ENCODE results near the gene CDH13. TPM values are rescaled to one million over a fixed set of nuclear protein-coding genes. Genes with fewer than 3 reads are reported as not detected.

CDH13 gene
- total RNA-seq, 1 donor from 2014 or later: 45.1 TPM

DNA sequence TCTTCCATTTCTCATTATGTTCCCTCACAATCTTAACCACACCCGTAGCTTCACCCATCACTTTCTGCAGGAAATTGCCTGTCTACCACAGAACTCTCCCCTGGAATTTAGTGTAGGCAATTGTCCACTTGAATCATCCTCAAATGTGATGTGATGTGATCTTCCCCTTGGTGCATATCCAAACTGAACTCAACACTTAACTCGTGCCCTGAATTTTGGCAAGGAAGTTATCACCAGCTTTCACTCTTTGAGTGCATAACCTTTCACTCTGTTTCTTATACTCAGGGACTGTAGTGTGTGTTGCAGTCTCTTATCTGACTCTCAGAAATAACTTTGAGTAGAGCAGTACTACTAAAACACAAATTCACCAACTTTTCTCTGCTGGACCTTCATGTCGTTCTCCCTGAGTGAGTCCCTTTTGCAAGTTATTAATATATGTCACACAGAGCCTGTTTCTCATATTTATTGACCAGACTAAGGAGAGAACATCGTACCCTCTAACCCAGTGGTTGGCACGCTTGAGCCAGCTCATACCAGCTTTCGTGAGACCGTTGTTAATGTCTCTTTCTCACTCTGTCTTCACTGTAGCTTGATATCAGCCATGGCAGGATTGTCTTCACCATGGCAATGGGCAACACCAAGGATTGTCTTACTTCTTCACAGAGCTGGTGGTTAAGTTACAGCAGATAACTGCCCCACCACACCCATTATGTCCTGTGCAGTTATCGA is 622.1 kb downstream of the CDH13 start:
- Mint-ChIP-seq H3K4me3 (ENCODE audit: unreplicated experiment) (no peak overlapping the region), H3K9me3 (ENCODE audit: low read depth) (no peaks in the 10 kb centered on the region), H3K36me3 (ENCODE audit: low read depth) (peaks cover 2% of the 10 kb centered on the region), H3K4me1 (ENCODE audit: low read depth) (peaks cover 5% of the 10 kb centered on the region), H3K27ac (ENCODE audit: unreplicated experiment) (no peak overlapping the region), H3K27me3 (ENCODE audit: low read depth) (peaks cover 10% of the 10 kb centered on the region)
- DNase-seq (ENCODE audit: low spot score): no peak
- TF ChIP-seq, protein P1, sequence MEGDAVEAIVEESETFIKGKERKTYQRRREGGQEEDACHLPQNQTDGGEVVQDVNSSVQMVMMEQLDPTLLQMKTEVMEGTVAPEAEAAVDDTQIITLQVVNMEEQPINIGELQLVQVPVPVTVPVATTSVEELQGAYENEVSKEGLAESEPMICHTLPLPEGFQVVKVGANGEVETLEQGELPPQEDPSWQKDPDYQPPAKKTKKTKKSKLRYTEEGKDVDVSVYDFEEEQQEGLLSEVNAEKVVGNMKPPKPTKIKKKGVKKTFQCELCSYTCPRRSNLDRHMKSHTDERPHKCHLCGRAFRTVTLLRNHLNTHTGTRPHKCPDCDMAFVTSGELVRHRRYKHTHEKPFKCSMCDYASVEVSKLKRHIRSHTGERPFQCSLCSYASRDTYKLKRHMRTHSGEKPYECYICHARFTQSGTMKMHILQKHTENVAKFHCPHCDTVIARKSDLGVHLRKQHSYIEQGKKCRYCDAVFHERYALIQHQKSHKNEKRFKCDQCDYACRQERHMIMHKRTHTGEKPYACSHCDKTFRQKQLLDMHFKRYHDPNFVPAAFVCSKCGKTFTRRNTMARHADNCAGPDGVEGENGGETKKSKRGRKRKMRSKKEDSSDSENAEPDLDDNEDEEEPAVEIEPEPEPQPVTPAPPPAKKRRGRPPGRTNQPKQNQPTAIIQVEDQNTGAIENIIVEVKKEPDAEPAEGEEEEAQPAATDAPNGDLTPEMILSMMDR (IDR thresholded peaks at IDR 0.05): no peak

DNA sequence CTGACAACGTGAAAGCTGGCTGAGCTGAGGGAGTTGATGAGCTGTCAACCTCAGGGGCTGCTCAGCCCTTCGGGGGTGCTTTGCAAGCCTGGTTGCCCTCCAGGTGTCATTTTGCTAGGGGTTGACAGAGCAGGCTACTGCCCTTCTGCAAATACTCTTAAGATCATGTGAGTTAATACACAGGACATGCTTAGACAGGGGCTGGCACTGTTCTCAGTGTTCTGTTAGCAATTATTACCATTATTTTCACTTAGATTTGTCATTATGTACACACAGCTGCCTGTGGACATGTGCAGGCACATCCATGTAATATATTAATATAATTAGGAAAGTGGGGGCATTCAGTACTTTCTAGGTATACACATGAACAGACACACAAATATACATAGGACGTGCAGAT is 626.8 kb downstream of the CDH13 start:
- H3K4me1 Mint-ChIP-seq (ENCODE audit: low read depth): no peaks in the 10 kb centered on the region
- peaks cover 2% of the 10 kb centered on the region for H3K27me3 Mint-ChIP-seq (ENCODE audit: low read depth)
- DNase-seq (ENCODE audit: low spot score): no peak
- no peaks in the 10 kb centered on the region for H3K9me3 Mint-ChIP-seq (ENCODE audit: low read depth)
- no peak overlapping the region for H3K27ac Mint-ChIP-seq (ENCODE audit: unreplicated experiment)
- no peaks in the 10 kb centered on the region for H3K36me3 Mint-ChIP-seq (ENCODE audit: low read depth)
- TF ChIP-seq, protein P1 (IDR thresholded peaks at IDR 0.05): no peak
- no peak overlapping the region for H3K4me3 Mint-ChIP-seq (ENCODE audit: unreplicated experiment)

DNA sequence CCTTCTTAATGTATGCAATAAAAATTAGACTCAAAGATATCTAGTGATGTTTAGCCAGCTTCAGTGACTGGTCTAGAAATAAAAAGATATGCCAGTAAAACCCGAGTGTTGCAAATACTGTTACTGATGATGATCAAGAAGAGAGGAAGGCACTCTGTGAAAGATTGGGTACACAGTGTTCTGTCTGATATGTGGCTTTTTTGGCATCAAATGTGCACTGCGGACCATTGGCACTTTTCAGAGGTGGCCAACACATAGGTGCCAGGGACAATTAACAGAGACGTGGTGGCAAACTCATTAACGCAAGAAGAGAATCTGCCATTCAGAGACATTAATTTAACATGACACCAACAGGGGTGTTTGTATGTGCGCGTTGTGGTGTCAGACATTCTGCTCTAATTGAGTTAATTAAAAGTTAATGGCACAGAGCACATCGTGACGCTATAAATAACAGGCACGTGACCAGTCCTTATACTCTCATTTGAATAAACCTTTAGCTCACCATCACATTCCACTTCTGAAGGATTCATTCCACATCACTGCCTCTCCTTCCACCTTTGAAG is 631.7 kb downstream of the CDH13 start:
- H3K36me3 Mint-ChIP-seq (ENCODE audit: low read depth): no peaks in the 10 kb centered on the region
- no peaks in the 10 kb centered on the region for H3K9me3 Mint-ChIP-seq (ENCODE audit: low read depth)
- no peaks in the 10 kb centered on the region for H3K27me3 Mint-ChIP-seq (ENCODE audit: low read depth)
- TF ChIP-seq, protein P1 (IDR thresholded peaks at IDR 0.05): no peak
- no peak overlapping the region for H3K4me3 Mint-ChIP-seq (ENCODE audit: unreplicated experiment)
- H3K4me1 Mint-ChIP-seq (ENCODE audit: low read depth): no peaks in the 10 kb centered on the region
- no peak for DNase-seq (ENCODE audit: low spot score)
- no peak overlapping the region for H3K27ac Mint-ChIP-seq (ENCODE audit: unreplicated experiment)

DNA sequence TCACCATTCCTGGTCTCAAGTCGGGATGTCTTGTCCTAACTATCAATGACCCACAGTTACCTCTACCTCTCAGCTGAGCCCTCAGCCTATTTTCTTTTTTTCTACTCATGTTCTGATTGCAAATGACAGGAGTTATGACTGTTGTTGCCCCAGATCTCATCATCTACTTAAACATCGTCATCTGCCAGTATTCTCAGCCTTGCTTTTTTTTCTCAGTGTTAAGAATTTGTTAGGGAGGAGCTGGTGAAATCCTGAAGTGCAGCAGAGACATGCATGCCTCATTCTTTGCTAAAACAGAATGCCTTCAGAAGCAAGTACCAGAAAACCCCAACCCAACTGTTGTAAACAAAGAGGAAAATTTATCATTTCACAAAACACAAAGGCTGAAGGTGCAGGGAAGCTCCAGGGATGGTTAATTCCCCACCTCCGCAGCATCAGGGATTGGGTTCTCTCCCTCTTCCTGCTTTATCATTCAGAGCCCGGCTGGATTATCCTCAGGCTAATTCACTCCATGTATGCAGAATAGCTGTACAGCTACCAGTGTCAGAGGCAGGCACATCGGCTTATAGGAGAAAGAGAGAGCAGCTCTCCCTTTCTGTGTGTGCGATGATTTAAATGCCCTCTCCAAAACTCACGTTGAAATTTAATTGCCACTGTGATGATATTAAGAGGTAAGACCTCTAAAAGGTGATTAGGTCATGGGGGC is 640.2 kb downstream of the CDH13 start:
- H3K4me1 Mint-ChIP-seq (ENCODE audit: low read depth): peaks cover 6% of the 10 kb centered on the region
- no peak overlapping the region for H3K27ac Mint-ChIP-seq (ENCODE audit: unreplicated experiment)
- DNase-seq (ENCODE audit: low spot score): no peak
- no peak overlapping the region for H3K4me3 Mint-ChIP-seq (ENCODE audit: unreplicated experiment)
- H3K27me3 Mint-ChIP-seq (ENCODE audit: low read depth): no peaks in the 10 kb centered on the region
- H3K36me3 Mint-ChIP-seq (ENCODE audit: low read depth): no peaks in the 10 kb centered on the region
- TF ChIP-seq, protein P1 (IDR thresholded peaks at IDR 0.05): no peak
- H3K9me3 Mint-ChIP-seq (ENCODE audit: low read depth): no peaks in the 10 kb centered on the region

DNA sequence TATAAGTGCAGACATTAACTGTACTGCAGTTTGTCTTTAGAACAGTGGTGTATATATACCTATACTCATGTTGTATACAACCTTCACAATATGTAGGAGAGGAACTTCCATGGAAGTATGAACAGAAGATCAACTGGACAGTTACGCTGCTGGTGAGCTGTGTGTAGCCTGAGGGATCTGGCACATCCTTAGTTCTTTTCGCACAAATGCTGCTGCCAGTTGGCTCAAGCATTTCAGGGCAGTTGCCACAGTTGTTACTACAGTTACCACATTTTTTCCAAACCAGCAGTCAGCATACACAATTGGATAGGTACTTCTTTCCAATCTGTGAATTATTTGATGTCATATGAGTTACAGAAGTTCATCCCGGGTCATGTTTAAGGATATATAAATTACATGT is 641.4 kb downstream of the CDH13 start:
- no peaks in the 10 kb centered on the region for H3K27me3 Mint-ChIP-seq (ENCODE audit: low read depth)
- DNase-seq (ENCODE audit: low spot score): no peak
- no peaks in the 10 kb centered on the region for H3K9me3 Mint-ChIP-seq (ENCODE audit: low read depth)
- peaks cover 9% of the 10 kb centered on the region for H3K4me1 Mint-ChIP-seq (ENCODE audit: low read depth)
- H3K27ac Mint-ChIP-seq (ENCODE audit: unreplicated experiment): no peak overlapping the region
- TF ChIP-seq, protein P1 (IDR thresholded peaks at IDR 0.05): no peak
- H3K4me3 Mint-ChIP-seq (ENCODE audit: unreplicated experiment): no peak overlapping the region
- no peaks in the 10 kb centered on the region for H3K36me3 Mint-ChIP-seq (ENCODE audit: low read depth)
